Upper lobe of right lung (tissue), 1 donor: ENCODE measurements around the gene TTLL7. TPM values are rescaled to one million over a fixed set of nuclear protein-coding genes. Genes with fewer than 3 reads are reported as not detected.

Source experiments
- ATAC-seq: fragments of 200-7000 bp; cut with Tn5 transposase; one replicate; pipeline ENCODE4 v1.9.1; 2020; ENCODE audit warnings: mild to moderate bottlenecking, moderate library complexity
- DNase-seq: peaks from one replicate; pipeline ENCODE4 v3.0.0-alpha.2; 2020
- H3K27ac ChIP-seq: fragments of 200-600 bp; one replicate; pipeline ENCODE4 v1.8.0; 2022
- H3K27me3 ChIP-seq: fragments of 200-600 bp; one replicate; pipeline ENCODE4 v1.8.0; 2022; ENCODE audit warnings: mild to moderate bottlenecking
- H3K36me3 ChIP-seq: fragments of 200-600 bp; one replicate; pipeline ENCODE4 v1.8.0; 2022
- H3K4me1 ChIP-seq: fragments of 200-600 bp; one replicate; pipeline ENCODE4 v1.8.0; 2022
- H3K4me3 ChIP-seq: fragments of 200-600 bp; one replicate; pipeline ENCODE4 v1.8.0; 2022; ENCODE audit warnings: mild to moderate bottlenecking
- H3K9me3 ChIP-seq: fragments of 200-600 bp; one replicate; pipeline ENCODE4 v1.8.0; 2022
- intact Hi-C: fragments of 100-400 bp; cut with DNase I; formaldehyde crosslinking; loops from one replicate; pipeline ENCODE4 v1.11.0; 2022
- total RNA-seq: library from RNA; stranded (reverse); fragmentation: NEBNext Ultra II Directional; extraction: Animal tissue kit (Norgen Biotek cat#: 25700); gene quantifications from one replicate; pipeline ENCODE4 v1.2.1, GENCODE V29; 2021
- TF ChIP-seq, protein P1 (sequence below): fragments of 200-600 bp; IDR thresholded peaks from one replicate; pipeline ENCODE4 v1.8.0; 2022; ENCODE audit warnings: antibody characterized with exemption
- donor health status: DM: no; HTN: yes; CAD: no; lungs with severe emphysema.

TTLL7 gene
- total RNA-seq, 1 donor from 2014 or later = 16.2 TPM

DNA sequence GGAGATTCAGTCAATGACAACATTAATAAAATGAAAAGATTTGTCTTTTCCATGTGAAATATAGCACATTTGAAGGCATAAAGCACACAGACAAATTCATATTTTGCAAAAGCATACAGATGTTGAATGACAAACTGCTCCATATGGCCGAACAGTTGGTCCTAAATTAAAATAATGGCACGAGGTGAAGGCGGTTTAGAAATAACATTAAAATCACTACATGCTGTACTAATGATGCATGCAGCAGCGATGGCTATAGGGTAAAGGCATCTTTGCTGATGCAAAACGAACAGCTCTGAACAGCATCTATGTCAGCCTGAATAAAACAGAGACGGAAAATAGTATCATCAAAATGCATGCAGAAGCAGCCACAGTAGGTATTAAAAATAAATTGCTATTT lies 102.6 kb downstream of the TTLL7 start:
- no peak for ATAC-seq
- Histone ChIP-seq H3K4me1 (no peaks in the 10 kb centered on the region), H3K9me3 (no peaks in the 10 kb centered on the region), H3K27ac (no peak overlapping the region), H3K27me3 (no peaks in the 10 kb centered on the region), H3K36me3 (no peaks in the 10 kb centered on the region), H3K4me3 (no peak overlapping the region)
- intact Hi-C loops = no loop called here
- no peak for DNase-seq
- TF ChIP-seq, protein P1, sequence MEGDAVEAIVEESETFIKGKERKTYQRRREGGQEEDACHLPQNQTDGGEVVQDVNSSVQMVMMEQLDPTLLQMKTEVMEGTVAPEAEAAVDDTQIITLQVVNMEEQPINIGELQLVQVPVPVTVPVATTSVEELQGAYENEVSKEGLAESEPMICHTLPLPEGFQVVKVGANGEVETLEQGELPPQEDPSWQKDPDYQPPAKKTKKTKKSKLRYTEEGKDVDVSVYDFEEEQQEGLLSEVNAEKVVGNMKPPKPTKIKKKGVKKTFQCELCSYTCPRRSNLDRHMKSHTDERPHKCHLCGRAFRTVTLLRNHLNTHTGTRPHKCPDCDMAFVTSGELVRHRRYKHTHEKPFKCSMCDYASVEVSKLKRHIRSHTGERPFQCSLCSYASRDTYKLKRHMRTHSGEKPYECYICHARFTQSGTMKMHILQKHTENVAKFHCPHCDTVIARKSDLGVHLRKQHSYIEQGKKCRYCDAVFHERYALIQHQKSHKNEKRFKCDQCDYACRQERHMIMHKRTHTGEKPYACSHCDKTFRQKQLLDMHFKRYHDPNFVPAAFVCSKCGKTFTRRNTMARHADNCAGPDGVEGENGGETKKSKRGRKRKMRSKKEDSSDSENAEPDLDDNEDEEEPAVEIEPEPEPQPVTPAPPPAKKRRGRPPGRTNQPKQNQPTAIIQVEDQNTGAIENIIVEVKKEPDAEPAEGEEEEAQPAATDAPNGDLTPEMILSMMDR = no peak

GRCh38 chr1:83889707-83890106 lies 109.2 kb downstream of the TTLL7 start:
- Histone ChIP-seq H3K27ac (no peak overlapping the region), H3K4me1 (no peaks in the 10 kb centered on the region), H3K27me3 (no peaks in the 10 kb centered on the region), H3K4me3 (no peak overlapping the region), H3K9me3 (no peaks in the 10 kb centered on the region), H3K36me3 (no peaks in the 10 kb centered on the region)
- DNase-seq (no peak), ATAC-seq (no peak)
- TF ChIP-seq, protein P1 = no peak
- intact Hi-C loops = no loop called here

GRCh38 chr1:83887483-83887882 lies 111.4 kb downstream of the TTLL7 start:
- Histone ChIP-seq H3K27me3 (no peaks in the 10 kb centered on the region), H3K9me3 (no peaks in the 10 kb centered on the region), H3K4me1 (no peaks in the 10 kb centered on the region), H3K4me3 (no peak overlapping the region), H3K36me3 (no peaks in the 10 kb centered on the region), H3K27ac (no peak overlapping the region)
- DNase-seq (no peak), ATAC-seq (no peak)
- TF ChIP-seq, protein P1 = no peak
- intact Hi-C loops = no loop called here

DNA sequence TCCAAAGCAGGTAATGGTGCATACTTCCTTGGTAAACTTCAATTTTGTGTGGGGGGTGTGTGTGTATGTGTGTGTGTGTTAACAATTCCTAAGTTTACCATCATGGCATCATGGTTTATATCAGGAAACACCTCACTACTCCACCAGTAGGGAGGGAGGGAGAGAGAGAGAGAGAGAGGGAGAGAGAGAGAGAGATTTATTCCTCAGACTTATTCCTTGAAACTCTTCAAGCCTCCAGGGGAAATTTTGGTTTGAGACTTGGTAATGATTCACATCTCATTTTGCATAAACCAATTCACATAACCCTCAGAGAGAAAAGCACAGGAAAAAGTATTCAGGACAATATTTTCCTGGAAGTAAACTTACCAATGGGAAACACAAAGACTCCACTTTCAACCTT lies 115.0 kb downstream of the TTLL7 start:
- H3K4me1 ChIP-seq = no peaks in the 10 kb centered on the region
- H3K9me3 ChIP-seq = no peaks in the 10 kb centered on the region
- no peak overlapping the region for H3K4me3 ChIP-seq
- H3K27me3 ChIP-seq = no peaks in the 10 kb centered on the region
- DNase-seq (no peak), ATAC-seq (no peak)
- no peaks in the 10 kb centered on the region for H3K36me3 ChIP-seq
- no peak overlapping the region for H3K27ac ChIP-seq
- intact Hi-C loops = no loop called here
- TF ChIP-seq, protein P1 = no peak

- peak; percentile 74 for ATAC-seq
- Histone ChIP-seq H3K4me1 (no peaks in the 10 kb centered on the region), H3K36me3 (no peaks in the 10 kb centered on the region), H3K27ac (no peak overlapping the region), H3K4me3 (no peak overlapping the region), H3K27me3 (no peaks in the 10 kb centered on the region), H3K9me3 (no peaks in the 10 kb centered on the region)
- intact Hi-C loops = no loop called here
- no peak for DNase-seq
- TF ChIP-seq, protein P1 = peak; percentile 7
Observed at GRCh38 chr1:83882906-83883305, 116.0 kb downstream of the TTLL7 start.

DNA sequence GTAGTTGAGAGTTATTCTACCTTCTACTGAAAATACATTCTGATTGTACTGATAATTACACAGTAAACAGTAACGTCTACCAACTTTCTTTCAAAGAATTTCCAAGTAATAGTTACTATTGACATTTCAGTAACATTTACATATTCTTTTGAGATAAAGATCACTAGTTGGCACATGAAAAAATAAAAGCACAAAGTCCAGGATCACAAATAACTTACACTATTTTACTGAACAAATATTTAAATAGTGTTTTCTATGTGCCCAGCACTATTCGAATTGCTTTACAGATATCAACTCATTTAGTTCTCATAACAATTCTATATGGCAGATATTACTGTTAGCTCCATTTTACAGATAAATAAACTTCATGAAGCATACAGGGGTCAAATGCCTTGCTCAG lies 126.4 kb downstream of the TTLL7 start:
- intact Hi-C loops = no loop called here
- TF ChIP-seq, protein P1 = no peak
- no peaks in the 10 kb centered on the region for H3K27me3 ChIP-seq

More for the DNA sequence above, 126.4 kb downstream of the TTLL7 start:
- DNase-seq (no peak), ATAC-seq (no peak)
- H3K27ac ChIP-seq = no peak overlapping the region
- no peaks in the 10 kb centered on the region for H3K9me3 ChIP-seq
- H3K4me1 ChIP-seq = no peaks in the 10 kb centered on the region
- no peaks in the 10 kb centered on the region for H3K36me3 ChIP-seq
- no peak overlapping the region for H3K4me3 ChIP-seq
